Endothelial cell of umbilical vein (primary cell): ENCODE measurements around the gene ZNF346.

Experiments used
- EZH2 ChIP-seq: IDR thresholded peaks from 2 replicates; pipeline ENCODE4 v1.6.1; 2012; ENCODE audit warnings: borderline replicate concordance, low read depth, mild to moderate bottlenecking, moderate library complexity, low read length, inconsistent platforms; ENCODE audit not compliant: severe bottlenecking
- MYC ChIP-seq: IDR thresholded peaks from one replicate; pipeline ENCODE4 v1.6.1; 2011; ENCODE audit warnings: mild to moderate bottlenecking, low read depth, low read length
- POLR2A ChIP-seq: IDR thresholded peaks from 2 replicates; pipeline ENCODE4 v1.6.1; 2012; ENCODE audit warnings: low read depth, mild to moderate bottlenecking, control low read depth, low read length
- POLR2AphosphoS5 ChIP-seq: IDR thresholded peaks from 2 replicates; pipeline ENCODE4 v1.6.1; 2012; ENCODE audit warnings: low read depth, mild to moderate bottlenecking, control low read depth, low read length, moderate library complexity; ENCODE audit not compliant: insufficient read depth
- TF ChIP-seq, protein P1 (sequence below), 2 donors: IDR thresholded peaks; 1 replicate in 1 of 2; 2 replicates in 1 of 2; pipeline ENCODE4 v1.5.1; 2011; ENCODE audit warnings: low read length in 2 of 2, mild to moderate bottlenecking in 2 of 2, moderate library complexity in 2 of 2, control low read depth in 1 of 2, inconsistent platforms in 1 of 2, low read depth in 1 of 2; ENCODE audit not compliant: insufficient read depth in 1 of 2; ENCODE audit errors: extremely low read depth in 1 of 2
- TF ChIP-seq, protein P2 (sequence below): IDR thresholded peaks from 2 replicates; pipeline ENCODE4 v1.6.1; 2011; ENCODE audit not compliant: insufficient read depth, insufficient read length

GRCh38 chr5:177122566-177122965, 100.1 kb downstream of the ZNF346 start:
- TF ChIP-seq POLR2AphosphoS5 = no peak
- TF ChIP-seq POLR2A = no peak
- no peak for TF ChIP-seq EZH2
- TF ChIP-seq MYC = no peak
- TF ChIP-seq, protein P1, sequence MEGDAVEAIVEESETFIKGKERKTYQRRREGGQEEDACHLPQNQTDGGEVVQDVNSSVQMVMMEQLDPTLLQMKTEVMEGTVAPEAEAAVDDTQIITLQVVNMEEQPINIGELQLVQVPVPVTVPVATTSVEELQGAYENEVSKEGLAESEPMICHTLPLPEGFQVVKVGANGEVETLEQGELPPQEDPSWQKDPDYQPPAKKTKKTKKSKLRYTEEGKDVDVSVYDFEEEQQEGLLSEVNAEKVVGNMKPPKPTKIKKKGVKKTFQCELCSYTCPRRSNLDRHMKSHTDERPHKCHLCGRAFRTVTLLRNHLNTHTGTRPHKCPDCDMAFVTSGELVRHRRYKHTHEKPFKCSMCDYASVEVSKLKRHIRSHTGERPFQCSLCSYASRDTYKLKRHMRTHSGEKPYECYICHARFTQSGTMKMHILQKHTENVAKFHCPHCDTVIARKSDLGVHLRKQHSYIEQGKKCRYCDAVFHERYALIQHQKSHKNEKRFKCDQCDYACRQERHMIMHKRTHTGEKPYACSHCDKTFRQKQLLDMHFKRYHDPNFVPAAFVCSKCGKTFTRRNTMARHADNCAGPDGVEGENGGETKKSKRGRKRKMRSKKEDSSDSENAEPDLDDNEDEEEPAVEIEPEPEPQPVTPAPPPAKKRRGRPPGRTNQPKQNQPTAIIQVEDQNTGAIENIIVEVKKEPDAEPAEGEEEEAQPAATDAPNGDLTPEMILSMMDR (IDR thresholded peaks at IDR 0.05; ENCODE audit: extremely low read depth in 1 of 2, insufficient read depth in 1 of 2, low read depth in 1 of 2, low read length in 2 of 2) = no peak
- TF ChIP-seq, protein P2, sequence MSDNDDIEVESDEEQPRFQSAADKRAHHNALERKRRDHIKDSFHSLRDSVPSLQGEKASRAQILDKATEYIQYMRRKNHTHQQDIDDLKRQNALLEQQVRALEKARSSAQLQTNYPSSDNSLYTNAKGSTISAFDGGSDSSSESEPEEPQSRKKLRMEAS = no peak
